Stomach (tissue), 4 donors: ENCODE measurements around the gene PTPMT1.

Experiments
- POLR2AphosphoS5 ChIP-seq, 3 donors: sonication (generic); formaldehyde crosslinking; IDR thresholded peaks; one replicate each; pipeline ENCODE4 v1.6.1; 2016; ENCODE audit warnings: antibody characterized with exemption in 3 of 3
- TF ChIP-seq, protein P1 (sequence below), 7 experiments: fragments of 450-650 bp in 4 of 7; fragments of 200-600 bp in 3 of 7; sonication (generic) in 3 of 7; IDR thresholded peaks; one replicate each; pipeline ENCODE4 v1.5.1; 2016 to 2019; ENCODE audit warnings: antibody characterized with exemption in 7 of 7, control low read depth in 2 of 7, mild to moderate bottlenecking in 1 of 7

DNA sequence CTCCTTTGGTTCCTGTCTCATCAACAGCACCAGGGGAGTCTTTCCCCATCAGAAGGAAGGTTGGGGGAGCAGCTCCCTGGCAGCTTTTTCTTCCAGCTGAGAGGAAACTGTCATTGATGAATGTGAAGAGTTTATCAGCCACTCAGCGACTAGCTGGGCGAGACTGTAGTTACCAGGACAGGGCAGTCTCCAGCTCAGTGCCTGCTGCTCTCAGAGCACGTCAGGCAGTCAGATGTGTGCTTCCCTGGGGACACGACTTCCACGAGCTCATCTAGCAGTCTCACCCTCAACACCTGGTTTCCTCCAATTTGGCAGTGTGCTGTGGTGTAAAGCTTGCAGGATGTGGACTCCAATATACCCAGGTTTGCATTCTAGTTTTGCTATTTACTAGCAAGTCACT is 41.3 kb downstream of the PTPMT1 start:
- TF ChIP-seq, protein P1, sequence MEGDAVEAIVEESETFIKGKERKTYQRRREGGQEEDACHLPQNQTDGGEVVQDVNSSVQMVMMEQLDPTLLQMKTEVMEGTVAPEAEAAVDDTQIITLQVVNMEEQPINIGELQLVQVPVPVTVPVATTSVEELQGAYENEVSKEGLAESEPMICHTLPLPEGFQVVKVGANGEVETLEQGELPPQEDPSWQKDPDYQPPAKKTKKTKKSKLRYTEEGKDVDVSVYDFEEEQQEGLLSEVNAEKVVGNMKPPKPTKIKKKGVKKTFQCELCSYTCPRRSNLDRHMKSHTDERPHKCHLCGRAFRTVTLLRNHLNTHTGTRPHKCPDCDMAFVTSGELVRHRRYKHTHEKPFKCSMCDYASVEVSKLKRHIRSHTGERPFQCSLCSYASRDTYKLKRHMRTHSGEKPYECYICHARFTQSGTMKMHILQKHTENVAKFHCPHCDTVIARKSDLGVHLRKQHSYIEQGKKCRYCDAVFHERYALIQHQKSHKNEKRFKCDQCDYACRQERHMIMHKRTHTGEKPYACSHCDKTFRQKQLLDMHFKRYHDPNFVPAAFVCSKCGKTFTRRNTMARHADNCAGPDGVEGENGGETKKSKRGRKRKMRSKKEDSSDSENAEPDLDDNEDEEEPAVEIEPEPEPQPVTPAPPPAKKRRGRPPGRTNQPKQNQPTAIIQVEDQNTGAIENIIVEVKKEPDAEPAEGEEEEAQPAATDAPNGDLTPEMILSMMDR (IDR thresholded peaks at IDR 0.05) = no peak
- TF ChIP-seq POLR2AphosphoS5 (IDR thresholded peaks at IDR 0.05) = no peak
